Smooth muscle cell (in vitro differentiated cells): ENCODE measurements around the gene COL5A1. TPM values are rescaled to one million over a fixed set of nuclear protein-coding genes. Genes with fewer than 3 reads are reported as not detected.

Experiments
- DNase-seq: peaks from one replicate; lab custom pipeline; 2025; ENCODE audit not compliant: unreplicated experiment; lab: John Stamatoyannopoulos, UW
- H2AFZ ChIP-seq: fragments of 200-600 bp; sonication (generic); 2 replicates; pipeline ENCODE4 v1.6.0; 2016; ENCODE audit warnings: antibody characterized with exemption, low read depth, mild to moderate bottlenecking
- H3F3A ChIP-seq: fragments of 200-600 bp; sonication (generic); 2 replicates; pipeline ENCODE4 v1.6.0; 2017; ENCODE audit warnings: antibody characterized with exemption, low read depth
- H3K27ac ChIP-seq: fragments of 200-600 bp; sonication (generic); 2 replicates; pipeline ENCODE4 v1.5.1; 2016; ENCODE audit warnings: low read depth, mild to moderate bottlenecking
- H3K27me3 ChIP-seq: fragments of 200-600 bp; sonication (generic); 2 replicates; pipeline ENCODE4 v1.6.1; 2016; ENCODE audit warnings: low read depth, mild to moderate bottlenecking
- H3K36me3 ChIP-seq: fragments of 200-600 bp; sonication (generic); 2 replicates; pipeline ENCODE4 v1.5.1; 2016; ENCODE audit warnings: low read depth
- H3K4me1 ChIP-seq: fragments of 200-600 bp; sonication (generic); 2 replicates; pipeline ENCODE4 v1.5.1; 2016; ENCODE audit warnings: low read depth
- H3K4me2 ChIP-seq: fragments of 200-600 bp; sonication (generic); 2 replicates; pipeline ENCODE4 v1.6.0; 2016; ENCODE audit warnings: mild to moderate bottlenecking
- H3K4me3 ChIP-seq: fragments of 200-600 bp; sonication (generic); 2 replicates; pipeline ENCODE4 v1.5.1; 2016; ENCODE audit warnings: mild to moderate bottlenecking
- H3K79me2 ChIP-seq: fragments of 200-600 bp; sonication (generic); 2 replicates; pipeline ENCODE4 v1.6.0; 2016; ENCODE audit warnings: low read depth, mild to moderate bottlenecking
- H3K9ac ChIP-seq: fragments of 200-600 bp; sonication (generic); 2 replicates; pipeline ENCODE4 v1.6.0; 2016; ENCODE audit warnings: low read depth
- H3K9me3 ChIP-seq: fragments of 200-600 bp; sonication (generic); replicated peaks from 2 replicates; pipeline ENCODE4 v1.5.1; 2016; ENCODE audit warnings: low read depth
- H4K20me1 ChIP-seq: fragments of 200-600 bp; sonication (generic); 2 replicates; pipeline ENCODE4 v1.6.0; 2016; ENCODE audit warnings: low read depth
- WGBS: methylation state at CpG from one replicate; pipeline ENCODE4 v1.1.7; 2016; ENCODE audit warnings: low lambda C conversion rate; 5-methylcytosine and 5-hydroxymethylcytosine counted together
- polyA plus RNA-seq: library from polyadenylated mRNA; unstranded; fragments of >200 nt; fragmentation: Nextera tagmentation; extraction: Ambion mirVana; gene quantifications from 2 replicates; pipeline ENCODE4 v1.2.1, GENCODE V29; 2016
- total RNA-seq: library from RNA; depleted of rRNA; stranded (reverse); fragments of >200 nt; gene quantifications from 2 replicates; pipeline ENCODE4 v1.2.3, GENCODE V29; 2014
- TF ChIP-seq, protein P1 (sequence below): fragments of 200-600 bp; sonication (generic); IDR thresholded peaks from 2 replicates; pipeline ENCODE4 v1.5.1; 2017; ENCODE audit warnings: borderline replicate concordance, mild to moderate bottlenecking, antibody characterized with exemption; ENCODE audit not compliant: insufficient read depth, poor library complexity, severe bottlenecking

The COL5A1 gene
- total and polyA plus RNA-seq, 2 experiments from 2014 or later: 1,084 to 1,443 TPM

GRCh38 chr9:134612309-134612708 is 29.3 kb upstream of the COL5A1 start:
- peaks cover 5% of the 10 kb centered on the region for H3K36me3 ChIP-seq
- H3F3A ChIP-seq: peaks cover 9% of the 10 kb centered on the region
- peaks cover 13% of the 10 kb centered on the region for H3K9me3 ChIP-seq
- no peak overlapping the region for H3K27ac ChIP-seq
- no peaks in the 10 kb centered on the region for H3K27me3 ChIP-seq
- no peak overlapping the region for H3K4me3 ChIP-seq
- DNase-seq: no peak
- H2AFZ ChIP-seq: no peak overlapping the region
- no peak overlapping the region for H3K4me2 ChIP-seq
- H3K9ac ChIP-seq: no peak overlapping the region
- H4K20me1 ChIP-seq: no peaks in the 10 kb centered on the region
- 100% methylated on average over 1 of the region's 1 CpG for WGBS
- H3K79me2 ChIP-seq: peaks cover 3% of the 10 kb centered on the region
- TF ChIP-seq, protein P1, sequence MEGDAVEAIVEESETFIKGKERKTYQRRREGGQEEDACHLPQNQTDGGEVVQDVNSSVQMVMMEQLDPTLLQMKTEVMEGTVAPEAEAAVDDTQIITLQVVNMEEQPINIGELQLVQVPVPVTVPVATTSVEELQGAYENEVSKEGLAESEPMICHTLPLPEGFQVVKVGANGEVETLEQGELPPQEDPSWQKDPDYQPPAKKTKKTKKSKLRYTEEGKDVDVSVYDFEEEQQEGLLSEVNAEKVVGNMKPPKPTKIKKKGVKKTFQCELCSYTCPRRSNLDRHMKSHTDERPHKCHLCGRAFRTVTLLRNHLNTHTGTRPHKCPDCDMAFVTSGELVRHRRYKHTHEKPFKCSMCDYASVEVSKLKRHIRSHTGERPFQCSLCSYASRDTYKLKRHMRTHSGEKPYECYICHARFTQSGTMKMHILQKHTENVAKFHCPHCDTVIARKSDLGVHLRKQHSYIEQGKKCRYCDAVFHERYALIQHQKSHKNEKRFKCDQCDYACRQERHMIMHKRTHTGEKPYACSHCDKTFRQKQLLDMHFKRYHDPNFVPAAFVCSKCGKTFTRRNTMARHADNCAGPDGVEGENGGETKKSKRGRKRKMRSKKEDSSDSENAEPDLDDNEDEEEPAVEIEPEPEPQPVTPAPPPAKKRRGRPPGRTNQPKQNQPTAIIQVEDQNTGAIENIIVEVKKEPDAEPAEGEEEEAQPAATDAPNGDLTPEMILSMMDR: no peak
- no peaks in the 10 kb centered on the region for H3K4me1 ChIP-seq

GRCh38 chr9:134612715-134613114 is 28.9 kb upstream of the COL5A1 start:
- no peak overlapping the region for H3K4me3 ChIP-seq
- TF ChIP-seq, protein P1: no peak
- DNase-seq: no peak
- no peaks in the 10 kb centered on the region for H3K27me3 ChIP-seq
- H3K9me3 ChIP-seq: peaks cover 13% of the 10 kb centered on the region
- no peak overlapping the region for H2AFZ ChIP-seq
- no peak overlapping the region for H3K4me2 ChIP-seq
- 78% methylated on average over 1 of the region's 1 CpG for WGBS
- H3K79me2 ChIP-seq: no peaks in the 10 kb centered on the region
- peaks cover 5% of the 10 kb centered on the region for H3K36me3 ChIP-seq
- no peaks in the 10 kb centered on the region for H4K20me1 ChIP-seq
- no peaks in the 10 kb centered on the region for H3K4me1 ChIP-seq
- H3F3A ChIP-seq: peaks cover 9% of the 10 kb centered on the region
- H3K9ac ChIP-seq: no peak overlapping the region
- no peak overlapping the region for H3K27ac ChIP-seq

DNA sequence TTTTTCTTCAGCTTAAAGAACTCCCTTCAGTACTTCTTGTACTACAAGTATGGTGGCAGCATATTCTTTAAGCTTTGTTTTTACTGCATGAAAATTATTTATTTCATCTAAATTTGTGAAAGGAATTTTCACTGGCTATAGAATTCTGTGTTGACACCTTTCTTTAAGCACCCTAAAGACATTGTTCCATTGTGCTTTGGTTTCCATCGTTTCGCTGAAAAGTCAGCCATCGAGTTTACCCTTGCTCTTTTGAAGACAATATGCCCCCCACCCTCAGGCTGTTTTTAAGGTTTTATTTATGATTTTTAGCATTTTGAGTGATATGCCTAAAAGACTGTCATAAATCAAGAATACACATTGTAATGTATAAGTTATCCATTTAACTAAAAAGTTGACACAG is 27.3 kb upstream of the COL5A1 start:
- no peak for DNase-seq
- Histone ChIP-seq H3K4me1 (no peaks in the 10 kb centered on the region), H3K4me3 (no peak overlapping the region), H4K20me1 (no peaks in the 10 kb centered on the region), H3K36me3 (peaks cover 5% of the 10 kb centered on the region), H3K27me3 (no peaks in the 10 kb centered on the region), H3K4me2 (no peak overlapping the region), H3K9ac (no peak overlapping the region), H2AFZ (no peak overlapping the region), H3K79me2 (no peaks in the 10 kb centered on the region), H3K9me3 (peaks cover 13% of the 10 kb centered on the region), H3F3A (peaks cover 8% of the 10 kb centered on the region), H3K27ac (no peak overlapping the region)
- 96% methylated on average over 3 of the region's 3 CpGs for WGBS
- TF ChIP-seq, protein P1: no peak

DNA sequence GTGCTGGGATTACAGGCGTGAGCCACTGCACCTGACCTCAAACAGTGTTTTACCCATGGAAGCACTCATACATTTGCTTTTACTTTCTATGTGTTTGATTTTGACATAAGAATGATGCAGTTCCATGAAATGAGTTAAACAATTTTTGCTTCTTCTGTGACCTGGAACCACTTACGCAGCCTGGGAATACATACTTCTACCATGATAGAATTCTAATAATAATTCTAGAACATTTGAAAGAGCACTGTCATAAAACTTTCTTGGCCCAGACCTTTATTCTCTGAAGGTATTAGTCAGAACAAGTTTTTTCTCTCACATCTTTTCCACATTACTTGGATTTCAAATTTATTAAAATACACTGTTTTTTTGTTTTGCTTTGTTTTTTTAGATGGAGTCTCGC is 25.3 kb upstream of the COL5A1 start:
- Histone ChIP-seq H3K9ac (no peak overlapping the region), H3K4me1 (peaks cover 19% of the 10 kb centered on the region), H3K36me3 (peaks cover 5% of the 10 kb centered on the region), H4K20me1 (no peaks in the 10 kb centered on the region), H3K9me3 (peaks cover 13% of the 10 kb centered on the region), H3K4me2 (no peak overlapping the region), H3K4me3 (no peak overlapping the region), H3K79me2 (no peaks in the 10 kb centered on the region), H2AFZ (no peak overlapping the region), H3F3A (peaks cover 12% of the 10 kb centered on the region), H3K27ac (no peak overlapping the region), H3K27me3 (no peaks in the 10 kb centered on the region)
- TF ChIP-seq, protein P1: no peak
- WGBS: 100% methylated on average over 3 of the region's 3 CpGs
- DNase-seq: no peak
